Nephron (organoid): Measurements from ENCODE around the gene ST8SIA3.

Experiments
- H3K27ac Mint-ChIP-seq, 3 experiments: 2 replicates each; pipeline ENCODE4 v1.8.0; 2020; ENCODE audit warnings: mixed read lengths in 3 of 3, mild to moderate bottlenecking in 2 of 3, moderate library complexity in 1 of 3
- H3K27me3 Mint-ChIP-seq: 2 replicates; pipeline ENCODE4 v1.8.0; 2021; ENCODE audit warnings: low read depth, mild to moderate bottlenecking, moderate library complexity, mixed read lengths
- H3K36me3 Mint-ChIP-seq: 2 replicates; pipeline ENCODE4 v1.8.0; 2020; ENCODE audit warnings: low read depth, mixed read lengths
- H3K4me1 Mint-ChIP-seq: 2 replicates; pipeline ENCODE4 v1.8.0; 2020; ENCODE audit warnings: mixed read lengths
- H3K4me3 Mint-ChIP-seq, 3 experiments: 2 replicates each; pipeline ENCODE4 v1.8.0; 2020; ENCODE audit warnings: mild to moderate bottlenecking in 3 of 3, mixed read lengths in 3 of 3, moderate library complexity in 2 of 3
- H3K9me3 Mint-ChIP-seq: 2 replicates; pipeline ENCODE4 v1.8.0; 2020; ENCODE audit warnings: mixed read lengths
- CTCF ChIP-seq, 3 experiments: fragments of 200-600 bp; sonication (generic); IDR thresholded peaks; one replicate each; pipeline ENCODE4 v1.5.0; 2021; ENCODE audit warnings: antibody characterized with exemption in 3 of 3; ENCODE audit not compliant: unreplicated experiment in 3 of 3

The ST8SIA3 gene

GRCh38 chr18:57353137-57353939 is 981 bp downstream of the ST8SIA3 start:
- no peak for TF ChIP-seq CTCF (IDR thresholded peaks at IDR 0.05; ENCODE audit: unreplicated experiment in 3 of 3)
- Mint-ChIP-seq H3K4me1 (peaks cover 10% of the 10 kb centered on the region), H3K27me3 (peaks cover 97% of the 10 kb centered on the region), H3K4me3 (peak overlapping the region; percentile 82 to 86 (median 83)), H3K36me3 (no peaks in the 10 kb centered on the region), H3K27ac (no peak overlapping the region), H3K9me3 (peaks cover 2% of the 10 kb centered on the region)

- no peak for TF ChIP-seq CTCF (IDR thresholded peaks at IDR 0.05; ENCODE audit: unreplicated experiment in 3 of 3)
- H3K36me3 Mint-ChIP-seq = no peaks in the 10 kb centered on the region
- H3K4me3 Mint-ChIP-seq = peak overlapping the region; percentile 70 to 83 (median 72)
- peaks cover 92% of the 10 kb centered on the region for H3K27me3 Mint-ChIP-seq
- H3K4me1 Mint-ChIP-seq = peaks cover 10% of the 10 kb centered on the region
- no peak overlapping the region for H3K27ac Mint-ChIP-seq
- peaks cover 2% of the 10 kb centered on the region for H3K9me3 Mint-ChIP-seq
Measured at GRCh38 chr18:57353940-57354461, 1.6 kb downstream of the ST8SIA3 start.

GRCh38 chr18:57359433-57359832 is 7.1 kb downstream of the ST8SIA3 start:
- peaks cover 2% of the 10 kb centered on the region for H3K9me3 Mint-ChIP-seq
- peaks cover 54% of the 10 kb centered on the region for H3K27me3 Mint-ChIP-seq
- no peak overlapping the region for H3K4me3 Mint-ChIP-seq
- H3K36me3 Mint-ChIP-seq = no peaks in the 10 kb centered on the region
- TF ChIP-seq CTCF (IDR thresholded peaks at IDR 0.05; ENCODE audit: unreplicated experiment in 3 of 3) = no peak
- H3K27ac Mint-ChIP-seq = no peak overlapping the region
- H3K4me1 Mint-ChIP-seq = no peaks in the 10 kb centered on the region

- H3K27ac Mint-ChIP-seq = no peak overlapping the region
- no peak overlapping the region for H3K4me3 Mint-ChIP-seq
- no peaks in the 10 kb centered on the region for H3K36me3 Mint-ChIP-seq
- no peaks in the 10 kb centered on the region for H3K4me1 Mint-ChIP-seq
- H3K9me3 Mint-ChIP-seq = no peaks in the 10 kb centered on the region
- TF ChIP-seq CTCF (IDR thresholded peaks at IDR 0.05; ENCODE audit: unreplicated experiment in 3 of 3) = no peak
- peaks cover 30% of the 10 kb centered on the region for H3K27me3 Mint-ChIP-seq
Measured at GRCh38 chr18:57362714-57363113, 10.4 kb downstream of the ST8SIA3 start.

GRCh38 chr18:57364460-57364859 is 12.1 kb downstream of the ST8SIA3 start:
- Mint-ChIP-seq H3K9me3 (no peaks in the 10 kb centered on the region), H3K36me3 (no peaks in the 10 kb centered on the region), H3K4me3 (no peak overlapping the region), H3K27me3 (peaks cover 24% of the 10 kb centered on the region), H3K27ac (no peak overlapping the region), H3K4me1 (no peaks in the 10 kb centered on the region)
- no peak for TF ChIP-seq CTCF (IDR thresholded peaks at IDR 0.05; ENCODE audit: unreplicated experiment in 3 of 3)
